Esophagus muscularis mucosa (tissue), 4 donors: ENCODE results near the gene SYTL1.

Experiments used
- EP300 ChIP-seq: sonication (generic); formaldehyde crosslinking; IDR thresholded peaks from one replicate; pipeline ENCODE4 v1.6.1; 2017; ENCODE audit warnings: antibody characterized with exemption
- POLR2A ChIP-seq: fragments of 450-650 bp; IDR thresholded peaks from one replicate; pipeline ENCODE4 v1.6.1; 2017; ENCODE audit warnings: antibody characterized with exemption, moderate library complexity, mild to moderate bottlenecking, low read depth
- TF ChIP-seq, protein P1 (sequence below), 3 experiments: fragments of 200-600 bp in 2 of 3; fragments of 450-650 bp in 1 of 3; sonication (generic) in 2 of 3; IDR thresholded peaks; one replicate each; pipeline ENCODE4 v1.5.1; 2017 to 2019; ENCODE audit warnings: antibody characterized with exemption in 3 of 3, mild to moderate bottlenecking in 2 of 3, moderate library complexity in 1 of 3

DNA sequence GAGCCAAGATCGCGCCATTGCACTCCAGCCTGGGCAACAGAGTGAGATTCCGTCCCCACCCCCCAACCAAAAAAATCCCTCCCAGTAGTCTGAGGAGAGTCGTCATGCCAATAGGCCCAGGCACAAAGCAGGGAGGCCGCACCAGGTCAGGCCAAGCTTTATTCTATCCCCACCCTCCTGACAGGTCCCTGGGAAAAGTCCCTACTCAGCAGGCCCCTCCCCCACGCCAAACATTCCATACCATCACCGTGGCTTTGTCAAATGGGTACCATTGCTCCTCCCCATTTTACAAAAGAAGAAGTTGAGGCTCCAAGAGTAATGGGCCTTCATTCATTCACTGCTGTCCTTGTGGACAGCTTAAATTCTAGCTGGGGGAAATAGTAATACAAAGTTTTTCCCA is 55.9 kb downstream of the SYTL1 start:
- TF ChIP-seq, protein P1, sequence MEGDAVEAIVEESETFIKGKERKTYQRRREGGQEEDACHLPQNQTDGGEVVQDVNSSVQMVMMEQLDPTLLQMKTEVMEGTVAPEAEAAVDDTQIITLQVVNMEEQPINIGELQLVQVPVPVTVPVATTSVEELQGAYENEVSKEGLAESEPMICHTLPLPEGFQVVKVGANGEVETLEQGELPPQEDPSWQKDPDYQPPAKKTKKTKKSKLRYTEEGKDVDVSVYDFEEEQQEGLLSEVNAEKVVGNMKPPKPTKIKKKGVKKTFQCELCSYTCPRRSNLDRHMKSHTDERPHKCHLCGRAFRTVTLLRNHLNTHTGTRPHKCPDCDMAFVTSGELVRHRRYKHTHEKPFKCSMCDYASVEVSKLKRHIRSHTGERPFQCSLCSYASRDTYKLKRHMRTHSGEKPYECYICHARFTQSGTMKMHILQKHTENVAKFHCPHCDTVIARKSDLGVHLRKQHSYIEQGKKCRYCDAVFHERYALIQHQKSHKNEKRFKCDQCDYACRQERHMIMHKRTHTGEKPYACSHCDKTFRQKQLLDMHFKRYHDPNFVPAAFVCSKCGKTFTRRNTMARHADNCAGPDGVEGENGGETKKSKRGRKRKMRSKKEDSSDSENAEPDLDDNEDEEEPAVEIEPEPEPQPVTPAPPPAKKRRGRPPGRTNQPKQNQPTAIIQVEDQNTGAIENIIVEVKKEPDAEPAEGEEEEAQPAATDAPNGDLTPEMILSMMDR (IDR thresholded peaks at IDR 0.05): no peak
- TF ChIP-seq POLR2A (no peak), EP300 (no peak)
